Psoas muscle (tissue), 8 donors: ENCODE measurements around the gene NKX2-3. TPM values are rescaled to one million over a fixed set of nuclear protein-coding genes. Genes with fewer than 3 reads are reported as not detected.

Source experiments
- ATAC-seq, 4 donors: fragments of 200-7000 bp; cut with Tn5 transposase; one replicate each; pipeline ENCODE4 v1.9.1; 2020; ENCODE audit warnings: moderate library complexity in 3 of 4, mild to moderate bottlenecking in 2 of 4
- DNase-seq, 2 donors: peaks; one replicate each; pipeline ENCODE4 v3.0.0-alpha.2; 2020
- H3K27ac ChIP-seq: fragments of 200-600 bp; one replicate; pipeline ENCODE4 v1.8.0; 2022
- H3K27me3 ChIP-seq, 3 donors: fragments of 200-600 bp in 1 of 3; one replicate each; pipeline versions ENCODE4 v1.6.1 to v1.8.0; 2013 to 2022; ENCODE audit warnings: low read length in 2 of 3, mild to moderate bottlenecking in 2 of 3, moderate library complexity in 1 of 3; ENCODE audit not compliant: insufficient read depth in 3 of 3
- H3K36me3 ChIP-seq, 2 donors: fragments of 200-600 bp in 1 of 2; one replicate each; pipeline versions ENCODE4 v1.6.1 to v1.8.0; 2013 to 2022; ENCODE audit warnings: low read depth in 1 of 2, mild to moderate bottlenecking in 1 of 2, moderate library complexity in 1 of 2; ENCODE audit not compliant: insufficient read depth in 1 of 2
- H3K4me1 ChIP-seq: fragments of 200-600 bp; one replicate; pipeline ENCODE4 v1.8.0; 2022
- H3K4me3 ChIP-seq: fragments of 200-600 bp; one replicate; pipeline ENCODE4 v1.8.0; 2022; ENCODE audit warnings: mild to moderate bottlenecking
- H3K9me3 ChIP-seq: fragments of 200-600 bp; one replicate; pipeline ENCODE4 v1.8.0; 2022
- CTCF ChIP-seq: fragments of 200-600 bp; IDR thresholded peaks from one replicate; pipeline ENCODE4 v1.8.0; 2022; ENCODE audit warnings: antibody characterized with exemption
- WGBS, 3 donors: extraction: QIAGEN DNeasy Blood & Tissue Kit; methylation state at CpG; one replicate each; pipeline versions ENCODE4 v1.1.6 to v1.1.7; 2013; 5-methylcytosine and 5-hydroxymethylcytosine counted together
- intact Hi-C, 2 donors: fragments of 100-400 bp; cut with DNase I; formaldehyde crosslinking; loops; one replicate each; pipeline versions ENCODE4 v1.11.0 to v1.14.2; 2022
- polyA plus RNA-seq, 3 donors: library from polyadenylated mRNA; stranded (reverse); fragments of 200-250 nt; gene quantifications; one replicate each; pipeline ENCODE4 v1.2.3, GENCODE V29; 2013
- total RNA-seq, 4 donors: library from RNA; stranded (reverse); fragmentation: NEBNext Ultra II Directional in 2 of 4; extraction: Animal tissue kit (Norgen Biotek cat#: 25700) in 2 of 4; gene quantifications; one replicate each; pipeline versions ENCODE4 v1.2.1 to v1.2.4, GENCODE V29; 2021 to 2023
- donor health status: healthy with polysubstance abuse.
- donor health status: DM: no; HTN: no; CAD: no; lungs with moderate emphysema.
- donor health status: Bipolar disorder and iron deficiency.
- donor health status: healthy.
- donor health status: DM: yes; HTN: yes; CAD: no.
- donor health status: DM: no; HTN: no; CAD: no.
- donor health status: DM: no; HTN: no; CAD: no.
- donor health status: DM: yes; HTN: yes; CAD: no.

Gene NKX2-3
- total and polyA plus RNA-seq, 7 donors = not detected

GRCh38 chr10:99540306-99540656 is 7.5 kb downstream of the NKX2-3 start:
- Histone ChIP-seq H3K36me3 (no peaks in the 10 kb centered on the region), H3K4me3 (peak overlapping the region; percentile 44), H3K9me3 (no peaks in the 10 kb centered on the region), H3K4me1 (peaks cover 19% of the 10 kb centered on the region), H3K27me3 (peaks cover 2 to 98% (median 54%) of the 10 kb centered on the region in 3 donors), H3K27ac (no peak overlapping the region)
- WGBS, 3 donors = 4 to 7% (median 4%) methylated on average over 21 to 28 of the region's 28 CpGs
- no peak for TF ChIP-seq CTCF
- DNase-seq (no peak), ATAC-seq (no peak)
- intact Hi-C loops = loop anchor here in 1 of 2 donors (10.0 kb wide), 1 partner anchor 145 kb away; no protein-coding TSS in a partner anchor

GRCh38 chr10:99540657-99541531 is 8.2 kb downstream of the NKX2-3 start:
- H3K4me1 ChIP-seq = peaks cover 15% of the 10 kb centered on the region
- intact Hi-C loops = loop anchor here in 1 of 2 donors (10.0 kb wide), 1 partner anchor 146 kb away; no protein-coding TSS in a partner anchor
- TF ChIP-seq CTCF = no peak
- H3K9me3 ChIP-seq = no peaks in the 10 kb centered on the region
- no peaks in the 10 kb centered on the region for H3K36me3 ChIP-seq
- peaks cover 2 to 96% (median 49%) of the 10 kb centered on the region in 3 donors for H3K27me3 ChIP-seq
- H3K4me3 ChIP-seq = peak overlapping the region; percentile 44
- ATAC-seq = peak; percentile 27 to 51 (median 42)
- H3K27ac ChIP-seq = no peak overlapping the region
- WGBS, 3 donors = 2 to 4% (median 2%) methylated on average over 41 to 49 of the region's 49 CpGs
- DNase-seq = no peak

- intact Hi-C loops = loop anchor here in 1 of 2 donors (10.0 kb wide), 1 partner anchor 150 kb away; no protein-coding TSS in a partner anchor
- peaks cover 3 to 90% (median 21%) of the 10 kb centered on the region in 3 donors for H3K27me3 ChIP-seq
- no peaks in the 10 kb centered on the region for H3K9me3 ChIP-seq
- ATAC-seq (no peak), DNase-seq (no peak)
- no peaks in the 10 kb centered on the region for H3K36me3 ChIP-seq
- no peak overlapping the region for H3K4me3 ChIP-seq
- TF ChIP-seq CTCF = no peak
- H3K4me1 ChIP-seq = peaks cover 6% of the 10 kb centered on the region
- no peak overlapping the region for H3K27ac ChIP-seq
- WGBS, 3 donors = 70 to 86% (median 84%) methylated on average over 1 of the region's 1 CpG
Measured at GRCh38 chr10:99544322-99544721, 11.6 kb downstream of the NKX2-3 start.

- intact Hi-C loops = loop anchor here in 1 of 2 donors (10.0 kb wide), 1 partner anchor 153 kb away; no protein-coding TSS in a partner anchor
- Histone ChIP-seq H3K4me3 (no peak overlapping the region), H3K27me3 (peaks cover 3 to 78% (median 6%) of the 10 kb centered on the region in 3 donors), H3K27ac (no peak overlapping the region), H3K9me3 (no peaks in the 10 kb centered on the region), H3K4me1 (peaks cover 11% of the 10 kb centered on the region), H3K36me3 (no peaks in the 10 kb centered on the region)
- WGBS, 3 donors = 53 to 59% (median 54%) methylated on average over 2 of the region's 2 CpGs
- ATAC-seq (peak in 2 of 4 donors; percentile 45 to 48), DNase-seq (no peak)
- TF ChIP-seq CTCF = peak; percentile 23
Measured at GRCh38 chr10:99548041-99548530, 15.3 kb downstream of the NKX2-3 start.
